Midbrain (tissue), 1 donor: ENCODE measurements around the gene RASGRP3.

Source experiments
- DNase-seq: peaks from one replicate; lab custom pipeline; 2025; lab: John Stamatoyannopoulos, UW

Gene RASGRP3

GRCh38 chr2:33525666-33526065 lies 49.2 kb downstream of the RASGRP3 start:
- no peak for DNase-seq

- DNase-seq = no peak
These were observed 49.7 kb downstream of the RASGRP3 start for GRCh38 chr2:33526132-33526531.

- no peak for DNase-seq
These were observed 50.5 kb downstream of the RASGRP3 start for GRCh38 chr2:33526921-33527320.

- no peak for DNase-seq
These were observed 52.0 kb downstream of the RASGRP3 start for GRCh38 chr2:33528441-33528950.

GRCh38 chr2:33529771-33530481 lies 53.5 kb downstream of the RASGRP3 start:
- no peak for DNase-seq

- DNase-seq = no peak
These were observed 54.5 kb downstream of the RASGRP3 start for GRCh38 chr2:33530690-33531548.

GRCh38 chr2:33531549-33532059 lies 55.2 kb downstream of the RASGRP3 start:
- DNase-seq = no peak

GRCh38 chr2:33532146-33532545 lies 55.7 kb downstream of the RASGRP3 start:
- DNase-seq = no peak

GRCh38 chr2:33532966-33533365 lies 56.5 kb downstream of the RASGRP3 start:
- no peak for DNase-seq

- no peak for DNase-seq
These were observed 59.0 kb downstream of the RASGRP3 start for GRCh38 chr2:33535421-33535820.

- no peak for DNase-seq
These were observed 64.8 kb downstream of the RASGRP3 start for GRCh38 chr2:33541243-33541642.

GRCh38 chr2:33550206-33550605 lies 73.8 kb downstream of the RASGRP3 start:
- no peak for DNase-seq

GRCh38 chr2:33552758-33553461 lies 76.5 kb downstream of the RASGRP3 start:
- no peak for DNase-seq

- DNase-seq = no peak
These were observed 79.2 kb downstream of the RASGRP3 start for GRCh38 chr2:33555681-33556080.

- DNase-seq = no peak
These were observed 82.9 kb downstream of the RASGRP3 start for GRCh38 chr2:33559328-33559727.

GRCh38 chr2:33560017-33560416 lies 83.6 kb downstream of the RASGRP3 start:
- DNase-seq = no peak

- DNase-seq = no peak
These were observed 85.4 kb downstream of the RASGRP3 start for GRCh38 chr2:33561872-33562271.

- no peak for DNase-seq
These were observed 94.2 kb downstream of the RASGRP3 start for GRCh38 chr2:33570681-33571080.

GRCh38 chr2:33573657-33574056 lies 97.2 kb downstream of the RASGRP3 start:
- no peak for DNase-seq

GRCh38 chr2:33577084-33577483 lies 100.6 kb downstream of the RASGRP3 start:
- DNase-seq = peak; percentile 47

GRCh38 chr2:33577668-33578067 lies 101.2 kb downstream of the RASGRP3 start:
- DNase-seq = no peak

- DNase-seq = no peak
These were observed 102.8 kb downstream of the RASGRP3 start for GRCh38 chr2:33579227-33579626.
